Measurements from ENCODE around the gene TP53RK. TPM values are rescaled to one million over a fixed set of nuclear protein-coding genes. Genes with fewer than 3 reads are reported as not detected.
A peak's percentile ranks its signal among the peaks of the same experiment; 100 is the strongest.

The TP53RK gene
- total and polyA plus RNA-seq, 2 of the 4 experiments (the other 2 are of a cell fraction) = 8.7 to 10.6 TPM

DNA sequence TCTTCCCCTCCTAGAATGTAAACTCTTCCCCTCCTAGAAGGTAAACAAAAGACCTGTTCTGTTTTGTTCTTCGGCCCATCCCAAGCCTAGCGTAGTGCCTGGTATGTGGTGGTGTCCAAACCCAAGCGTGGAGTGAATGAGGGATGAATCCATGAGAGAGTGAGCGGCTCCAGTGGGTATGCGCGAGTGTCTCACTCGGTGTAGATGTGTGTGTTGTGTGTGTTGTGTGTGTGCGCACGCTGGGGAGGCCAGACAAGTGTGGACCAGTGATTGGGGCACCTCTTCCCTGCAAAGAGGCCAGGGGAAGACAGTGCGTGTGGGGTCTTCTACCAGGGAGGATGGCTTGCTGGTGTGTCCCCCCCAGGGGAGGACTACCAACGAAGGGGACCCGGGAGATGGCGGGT lies 19.8 kb upstream of the TP53RK start:
- H4K91ac ChIP-seq (ENCODE audit: insufficient read depth, low read depth, low read length) = peak overlapping the region; percentile 99
- peak overlapping the region; percentile 92 for H2BK120ac ChIP-seq (ENCODE audit: low read depth, low read length)
- intact Hi-C loops (cut with micrococcal nuclease) (no loop called here), dilution Hi-C loops (cut with HindIII; ENCODE audit: low sequenced_read_pairs, unreplicated experiment) (no loop called here), in situ Hi-C loops (cut with MboI; ENCODE audit: low sequenced_read_pairs) (no loop called here)
- peak overlapping the region; percentile 73 for H2BK5ac ChIP-seq (ENCODE audit: low read depth, low read length, poor library complexity, severe bottlenecking)
- H3K9me3 ChIP-seq (ENCODE audit: control insufficient read depth, insufficient read depth, low read length) = peaks cover 3% of the 10 kb centered on the region
- H2AK9ac ChIP-seq (replicated peaks; ENCODE audit: low read depth, low read length, poor library complexity) = peak overlapping the region; percentile 100
- ChIA-PET POLR2A (ENCODE audit: unreplicated experiment) (no interaction called here), CTCF (no interaction called here)
- peaks cover 31 to 49% of the 10 kb centered on the region in 2 experiments for H3K79me1 ChIP-seq (ENCODE audit: low read depth in 1 of 2, low read length in 2 of 2)
- peak overlapping the region; percentile 94 for H3K14ac ChIP-seq (replicated peaks; ENCODE audit: low read depth, low read length)
- DNase-seq (no peak), ATAC-seq (ENCODE audit: low read depth) (peak; percentile 22)
- BruUV-seq (replicated peaks) = no TSS peak
- H4K5ac ChIP-seq (ENCODE audit: low read depth, low read length) = peak overlapping the region; percentile 100
- H4K8ac ChIP-seq (ENCODE audit: low read depth in 2 of 2, low read length in 2 of 2) = peak overlapping the region; percentile 97 to 100
- no peaks in the 10 kb centered on the region for H4K20me1 ChIP-seq (ENCODE audit: insufficient read depth, low read length)
- TF ChIP-seq SMC3 (IDR thresholded peaks at IDR 0.05; ENCODE audit: low read depth, low read length) (no peak), FOS (IDR thresholded peaks at IDR 0.05; ENCODE audit: low read depth, low read length) (no peak), MXI1 (IDR thresholded peaks at IDR 0.05; ENCODE audit: borderline replicate concordance, low read depth, low read length) (no peak), BHLHE40 (IDR thresholded peaks at IDR 0.05; ENCODE audit: low read depth, low read length) (no peak), RCOR1 (IDR thresholded peaks at IDR 0.05; ENCODE audit: insufficient replicate concordance, low read length) (no peak), RAD21 (IDR thresholded peaks at IDR 0.05; ENCODE audit: low read length) (no peak), CEBPB (IDR thresholded peaks at IDR 0.05; ENCODE audit: low read depth, low read length) (no peak), CHD1 (IDR thresholded peaks at IDR 0.05; ENCODE audit: low read depth, low read length) (no peak), MAZ (IDR thresholded peaks at IDR 0.05; ENCODE audit: borderline replicate concordance, low read depth, low read length) (no peak), MAFK (IDR thresholded peaks at IDR 0.05; ENCODE audit: low read depth, low read length) (no peak)
- TF ChIP-seq, protein P1, sequence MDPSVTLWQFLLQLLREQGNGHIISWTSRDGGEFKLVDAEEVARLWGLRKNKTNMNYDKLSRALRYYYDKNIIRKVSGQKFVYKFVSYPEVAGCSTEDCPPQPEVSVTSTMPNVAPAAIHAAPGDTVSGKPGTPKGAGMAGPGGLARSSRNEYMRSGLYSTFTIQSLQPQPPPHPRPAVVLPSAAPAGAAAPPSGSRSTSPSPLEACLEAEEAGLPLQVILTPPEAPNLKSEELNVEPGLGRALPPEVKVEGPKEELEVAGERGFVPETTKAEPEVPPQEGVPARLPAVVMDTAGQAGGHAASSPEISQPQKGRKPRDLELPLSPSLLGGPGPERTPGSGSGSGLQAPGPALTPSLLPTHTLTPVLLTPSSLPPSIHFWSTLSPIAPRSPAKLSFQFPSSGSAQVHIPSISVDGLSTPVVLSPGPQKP (IDR thresholded peaks at IDR 0.05; ENCODE audit: borderline replicate concordance, low read depth, low read length) = no peak
- TF ChIP-seq, protein P2, sequence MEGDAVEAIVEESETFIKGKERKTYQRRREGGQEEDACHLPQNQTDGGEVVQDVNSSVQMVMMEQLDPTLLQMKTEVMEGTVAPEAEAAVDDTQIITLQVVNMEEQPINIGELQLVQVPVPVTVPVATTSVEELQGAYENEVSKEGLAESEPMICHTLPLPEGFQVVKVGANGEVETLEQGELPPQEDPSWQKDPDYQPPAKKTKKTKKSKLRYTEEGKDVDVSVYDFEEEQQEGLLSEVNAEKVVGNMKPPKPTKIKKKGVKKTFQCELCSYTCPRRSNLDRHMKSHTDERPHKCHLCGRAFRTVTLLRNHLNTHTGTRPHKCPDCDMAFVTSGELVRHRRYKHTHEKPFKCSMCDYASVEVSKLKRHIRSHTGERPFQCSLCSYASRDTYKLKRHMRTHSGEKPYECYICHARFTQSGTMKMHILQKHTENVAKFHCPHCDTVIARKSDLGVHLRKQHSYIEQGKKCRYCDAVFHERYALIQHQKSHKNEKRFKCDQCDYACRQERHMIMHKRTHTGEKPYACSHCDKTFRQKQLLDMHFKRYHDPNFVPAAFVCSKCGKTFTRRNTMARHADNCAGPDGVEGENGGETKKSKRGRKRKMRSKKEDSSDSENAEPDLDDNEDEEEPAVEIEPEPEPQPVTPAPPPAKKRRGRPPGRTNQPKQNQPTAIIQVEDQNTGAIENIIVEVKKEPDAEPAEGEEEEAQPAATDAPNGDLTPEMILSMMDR (conservative IDR thresholded peaks at IDR 0.05; ENCODE audit: low read depth, low read length) = no peak
- H3K4me2 ChIP-seq (ENCODE audit: low read depth, low read length) = peak overlapping the region; percentile 49
- H3K27me3 ChIP-seq (ENCODE audit: control insufficient read depth, insufficient read depth, low read length) = no peaks in the 10 kb centered on the region
- H3K27ac ChIP-seq (ENCODE audit: insufficient read depth, low read length) = peak overlapping the region; percentile 89
- peak overlapping the region; percentile 98 for H3K4ac ChIP-seq (ENCODE audit: low read depth, low read length)
- H3K4me3 ChIP-seq (ENCODE audit: insufficient read depth, low read depth, low read length) = peak overlapping the region; percentile 55
- H3K9ac ChIP-seq (ENCODE audit: low read depth, low read length) = peak overlapping the region; percentile 93
- H3K23ac ChIP-seq (ENCODE audit: low read depth, low read length) = peak overlapping the region; percentile 83
- peak overlapping the region; percentile 59; the same call in 1 of the 2 replicates for H3K56ac ChIP-seq (ENCODE audit: extremely low read depth, insufficient read depth, low read length)
- peak overlapping the region; percentile 99 for H2AK5ac ChIP-seq (ENCODE audit: low read depth, low read length)
- peaks cover 19% of the 10 kb centered on the region for H3K4me1 ChIP-seq (ENCODE audit: control insufficient read depth, insufficient read depth, low read length)
- H2AFZ ChIP-seq (replicated peaks; ENCODE audit: low read length, poor library complexity) = peak overlapping the region; percentile 99
- H3K36me3 ChIP-seq (ENCODE audit: control insufficient read depth, insufficient read depth, low read length) = peaks cover 4% of the 10 kb centered on the region; the same call in 1 of the 2 replicates
- peaks cover 37% of the 10 kb centered on the region for H3K9me1 ChIP-seq (ENCODE audit: insufficient read depth, low read length)
- H3K18ac ChIP-seq (ENCODE audit: low read depth, low read length) = peak overlapping the region; percentile 96
- WGBS, 2 experiments (ENCODE audit: extremely low coverage in 2 of 2, insufficient read length in 1 of 2) = 52% methylated on average over 9 of the region's 13 CpGs; no CpG with 5 or more reads in 1 of the 2 experiments
- peak overlapping the region; percentile 90 for H2BK20ac ChIP-seq (ENCODE audit: low read depth, low read length)
- H2BK15ac ChIP-seq (ENCODE audit: low read depth, low read length) = peak overlapping the region; percentile 83

All from IMR-90 (cell line).